GM12891 (cell line): Measurements from ENCODE around the gene DPM3.
A peak's percentile ranks its signal among the peaks of the same experiment; 100 is the strongest.

Experiments
- PAX5 ChIP-seq: IDR thresholded peaks from 2 replicates; pipeline ENCODE4 v1.6.1; 2011; ENCODE audit warnings: low read length, moderate library complexity, mild to moderate bottlenecking; ENCODE audit not compliant: insufficient read depth, severe bottlenecking
- POLR2A ChIP-seq: IDR thresholded peaks from 2 replicates; pipeline ENCODE4 v1.6.1; 2011; ENCODE audit warnings: low read depth, low read length, control low read depth
- POLR2AphosphoS5 ChIP-seq: IDR thresholded peaks from 2 replicates; pipeline ENCODE4 v1.6.1; 2011; ENCODE audit warnings: low read depth, low read length, control low read depth
- POU2F2 ChIP-seq: IDR thresholded peaks from 2 replicates; pipeline ENCODE4 v1.6.1; 2011; ENCODE audit warnings: low read depth, mild to moderate bottlenecking, control low read depth, low read length, moderate library complexity
- SPI1 ChIP-seq: IDR thresholded peaks from 2 replicates; pipeline ENCODE4 v1.6.1; 2011; ENCODE audit warnings: low read depth, low read length, control low read depth
- TAF1 ChIP-seq: IDR thresholded peaks from 2 replicates; pipeline ENCODE4 v1.6.1; 2011; ENCODE audit warnings: low read depth, low read length, control low read depth

DNA sequence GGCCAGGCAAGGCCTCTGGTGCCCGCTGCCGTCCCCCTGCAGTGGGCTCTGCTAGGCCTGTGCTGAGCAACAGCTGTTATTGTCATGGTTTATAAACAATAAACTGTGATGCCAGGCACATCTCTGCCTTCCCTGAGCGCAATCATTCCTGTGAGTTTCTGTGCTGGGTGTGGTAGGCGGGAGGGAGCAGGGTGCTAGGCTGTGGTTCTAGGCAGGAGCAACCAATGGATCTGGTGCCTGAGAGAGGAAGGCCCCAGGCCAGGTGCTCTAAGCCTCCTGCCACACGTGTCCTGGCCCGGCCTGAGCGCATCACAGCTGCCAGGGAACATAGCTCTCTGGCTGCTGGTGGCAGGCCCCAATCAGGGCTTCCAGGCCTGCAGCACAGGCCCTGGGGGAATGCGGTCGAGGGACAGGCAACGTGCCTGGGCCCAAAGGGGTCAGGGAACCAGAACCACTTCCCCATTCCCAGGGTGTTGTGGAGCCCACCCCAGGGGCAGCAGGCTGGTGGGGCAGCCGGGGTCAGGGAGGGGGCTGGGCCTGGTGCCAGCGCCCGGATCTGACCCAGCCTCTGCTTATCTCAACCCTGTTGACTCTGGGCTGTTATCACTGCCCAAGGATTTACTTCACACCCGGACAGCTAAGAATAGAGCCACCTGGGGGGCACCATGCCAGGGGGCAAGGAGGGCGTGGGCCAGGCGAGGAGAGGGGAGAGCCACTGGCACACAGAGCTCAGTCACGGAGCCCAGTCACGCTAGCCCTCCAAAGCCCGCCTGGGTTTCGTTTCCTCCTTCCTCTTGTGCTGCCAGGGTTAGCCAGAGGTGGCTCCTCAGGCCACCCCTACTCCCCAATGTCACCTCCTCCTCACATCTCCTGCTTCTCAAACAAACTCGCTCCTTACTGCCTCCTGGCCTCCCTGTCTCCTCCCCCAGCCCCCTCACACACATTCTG lies 44.8 kb upstream of the DPM3 start:
- TF ChIP-seq POLR2A (no peak), POLR2AphosphoS5 (no peak), SPI1 (peak; percentile 82), TAF1 (no peak), POU2F2 (no peak), PAX5 (no peak)
